GM18499 (cell line): Measurements from ENCODE around the gene EPO.

Source experiments
- ATAC-seq: cut with Tn5 transposase; IDR thresholded peaks from one replicate; pipeline ENCODE4 v1.9.1; 2021; ENCODE audit warnings: moderate number of reproducible peaks; ENCODE audit not compliant: insufficient read depth, unreplicated experiment

The EPO gene

GRCh38 chr7:100682991-100683658 is 37.1 kb upstream of the EPO start:
- ATAC-seq = no peak

GRCh38 chr7:100683659-100684533 is 36.4 kb upstream of the EPO start:
- no peak for ATAC-seq

GRCh38 chr7:100684534-100685042 is 35.7 kb upstream of the EPO start:
- no peak for ATAC-seq

- ATAC-seq = no peak
Measured at GRCh38 chr7:100685049-100685605, 35.1 kb upstream of the EPO start.

- no peak for ATAC-seq
Measured at GRCh38 chr7:100685631-100686145, 34.6 kb upstream of the EPO start.

GRCh38 chr7:100686201-100686821 is 34.0 kb upstream of the EPO start:
- ATAC-seq = no peak

- ATAC-seq = no peak
Measured at GRCh38 chr7:100686822-100687211, 33.5 kb upstream of the EPO start.

- no peak for ATAC-seq
Measured at GRCh38 chr7:100687261-100687660, 33.0 kb upstream of the EPO start.

GRCh38 chr7:100687751-100688300 is 32.4 kb upstream of the EPO start:
- no peak for ATAC-seq

GRCh38 chr7:100688326-100688860 is 31.9 kb upstream of the EPO start:
- ATAC-seq = no peak

GRCh38 chr7:100689230-100690135 is 30.8 kb upstream of the EPO start:
- no peak for ATAC-seq

- ATAC-seq = no peak
Measured at GRCh38 chr7:100691676-100692577, 28.3 kb upstream of the EPO start.

- no peak for ATAC-seq
Measured at GRCh38 chr7:100692578-100692961, 27.7 kb upstream of the EPO start.

- no peak for ATAC-seq
Measured at GRCh38 chr7:100693312-100694097, 26.8 kb upstream of the EPO start.

GRCh38 chr7:100694098-100694745 is 26.0 kb upstream of the EPO start, which contains the start of gene GIGYF1:
GIGYF1 (minus strand) TSS chr7:100694250; CDS start chr7:100688238, 6,012 bp downstream.
- no peak for ATAC-seq

- no peak for ATAC-seq
Measured at GRCh38 chr7:100696123-100696521, 24.1 kb upstream of the EPO start.

- ATAC-seq = no peak
Measured at GRCh38 chr7:100699018-100699417, 21.2 kb upstream of the EPO start.
